ENCODE measurements around the gene IGSF8.

IGSF8 gene, protein sequence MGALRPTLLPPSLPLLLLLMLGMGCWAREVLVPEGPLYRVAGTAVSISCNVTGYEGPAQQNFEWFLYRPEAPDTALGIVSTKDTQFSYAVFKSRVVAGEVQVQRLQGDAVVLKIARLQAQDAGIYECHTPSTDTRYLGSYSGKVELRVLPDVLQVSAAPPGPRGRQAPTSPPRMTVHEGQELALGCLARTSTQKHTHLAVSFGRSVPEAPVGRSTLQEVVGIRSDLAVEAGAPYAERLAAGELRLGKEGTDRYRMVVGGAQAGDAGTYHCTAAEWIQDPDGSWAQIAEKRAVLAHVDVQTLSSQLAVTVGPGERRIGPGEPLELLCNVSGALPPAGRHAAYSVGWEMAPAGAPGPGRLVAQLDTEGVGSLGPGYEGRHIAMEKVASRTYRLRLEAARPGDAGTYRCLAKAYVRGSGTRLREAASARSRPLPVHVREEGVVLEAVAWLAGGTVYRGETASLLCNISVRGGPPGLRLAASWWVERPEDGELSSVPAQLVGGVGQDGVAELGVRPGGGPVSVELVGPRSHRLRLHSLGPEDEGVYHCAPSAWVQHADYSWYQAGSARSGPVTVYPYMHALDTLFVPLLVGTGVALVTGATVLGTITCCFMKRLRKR

DNA sequence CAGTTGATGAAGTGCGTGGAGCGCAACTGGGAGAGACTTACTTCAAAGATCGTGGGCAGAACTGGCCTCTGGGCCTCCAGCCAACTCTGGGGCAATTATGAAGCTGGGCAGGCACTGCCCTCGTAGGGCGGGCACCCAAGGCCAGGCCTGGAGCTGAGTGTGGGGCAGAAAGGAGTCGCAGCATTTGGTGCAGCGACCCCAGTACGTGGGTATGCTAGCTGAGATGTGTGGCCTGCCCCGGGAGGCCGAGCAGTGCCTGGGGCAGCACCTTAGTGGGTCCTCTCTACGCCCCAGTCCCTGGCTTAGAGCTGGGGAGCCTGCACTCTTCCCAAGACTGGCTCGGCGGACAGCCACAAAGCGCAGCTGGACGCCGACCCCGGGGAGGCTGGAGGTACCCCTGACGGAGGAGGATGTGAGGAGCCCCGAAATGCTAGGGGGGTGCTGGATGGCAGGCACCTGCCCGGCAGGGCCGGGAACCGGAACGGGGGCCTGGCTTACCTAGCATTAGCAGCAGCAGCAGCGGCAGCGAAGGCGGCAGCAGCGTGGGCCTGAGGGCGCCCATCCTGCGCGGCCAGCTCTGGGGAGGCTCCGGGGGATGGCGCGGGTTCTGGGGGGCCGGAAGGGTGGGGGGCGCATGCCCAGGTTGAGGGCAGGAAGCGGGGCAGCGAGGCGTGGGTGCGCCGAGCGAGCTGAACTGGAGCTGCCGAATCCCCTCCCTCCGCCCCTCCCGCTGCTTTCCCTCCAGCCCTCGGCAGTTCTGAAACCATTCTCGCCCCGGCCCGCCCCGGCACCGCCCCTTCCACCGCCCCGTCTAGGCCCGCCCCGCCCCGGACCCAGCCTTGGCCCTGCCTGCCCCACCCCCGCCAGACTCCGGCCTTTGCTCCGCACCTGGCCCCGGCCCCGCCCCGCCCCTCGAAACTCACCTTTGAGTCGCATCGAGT lies at the start of gene IGSF8:
Gene IGSF8 (minus strand): TSS at position 709 of the 941 bp plus-strand sequence. CDS start 147 bp downstream, at position 562.
- peak; percentile 85 for DNase-seq (ENCODE audit: low read depth)

DNA sequence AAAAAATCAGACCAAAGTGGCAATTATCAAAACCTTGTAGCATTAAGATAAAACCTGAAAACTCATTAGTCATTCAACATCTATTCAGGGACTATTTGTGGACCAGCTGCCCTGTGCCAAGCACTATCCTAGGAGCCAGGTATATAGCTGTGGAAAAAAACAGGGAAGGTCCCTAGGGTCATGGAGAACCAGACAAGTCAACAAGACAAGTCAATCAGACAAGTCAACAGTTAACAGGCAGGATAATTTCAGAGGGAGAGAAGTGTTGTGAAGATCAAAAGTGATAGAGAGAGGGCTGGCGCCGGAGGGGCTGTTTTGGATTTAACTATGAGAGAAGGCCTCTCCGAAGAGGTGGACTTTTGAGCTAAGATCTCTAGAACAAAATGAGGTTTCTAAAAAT lies 49.7 kb upstream of the IGSF8 start:
- DNase-seq (ENCODE audit: low read depth) = no peak

DNA sequence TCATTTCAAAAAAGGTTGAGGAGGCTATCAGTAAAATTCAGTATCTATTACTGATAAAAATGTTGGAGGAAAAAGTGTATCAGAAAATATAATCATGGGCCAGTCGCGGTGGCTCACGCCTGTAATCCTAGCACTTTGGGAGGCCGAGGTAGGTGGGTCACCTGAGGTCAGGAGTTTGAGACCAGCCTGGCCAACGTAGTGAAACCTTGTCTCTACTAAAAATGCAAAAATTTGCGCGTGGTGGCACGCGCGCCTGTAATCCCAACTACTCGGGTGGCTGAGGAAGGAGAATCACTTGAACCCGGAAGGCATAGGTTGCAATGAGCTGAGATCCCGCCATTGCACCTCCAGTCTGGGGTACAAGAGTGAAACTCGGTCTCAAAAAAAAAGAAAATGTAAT lies 47.7 kb upstream of the IGSF8 start:
- no peak for DNase-seq (ENCODE audit: low read depth)

DNA sequence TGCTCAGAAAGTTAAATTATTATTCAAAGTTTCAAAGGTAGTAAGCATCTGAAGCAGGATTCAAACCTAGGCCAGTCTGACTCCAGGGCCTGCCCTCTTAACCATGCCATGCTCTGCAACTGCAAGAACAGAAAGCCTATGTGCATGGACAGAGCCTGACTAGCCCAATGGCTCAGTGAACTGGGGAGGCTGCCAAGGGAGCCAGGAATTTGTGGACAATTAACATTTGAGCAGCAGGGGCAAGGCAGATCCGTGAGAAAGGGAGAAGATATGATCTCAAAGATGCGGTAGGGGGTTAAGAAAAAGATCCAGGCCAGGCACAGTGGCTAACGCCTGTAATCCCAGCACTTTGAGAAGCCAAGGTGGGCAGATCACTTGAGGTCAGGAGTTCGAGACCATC lies 46.5 kb upstream of the IGSF8 start:
- no peak for DNase-seq (ENCODE audit: low read depth)

DNA sequence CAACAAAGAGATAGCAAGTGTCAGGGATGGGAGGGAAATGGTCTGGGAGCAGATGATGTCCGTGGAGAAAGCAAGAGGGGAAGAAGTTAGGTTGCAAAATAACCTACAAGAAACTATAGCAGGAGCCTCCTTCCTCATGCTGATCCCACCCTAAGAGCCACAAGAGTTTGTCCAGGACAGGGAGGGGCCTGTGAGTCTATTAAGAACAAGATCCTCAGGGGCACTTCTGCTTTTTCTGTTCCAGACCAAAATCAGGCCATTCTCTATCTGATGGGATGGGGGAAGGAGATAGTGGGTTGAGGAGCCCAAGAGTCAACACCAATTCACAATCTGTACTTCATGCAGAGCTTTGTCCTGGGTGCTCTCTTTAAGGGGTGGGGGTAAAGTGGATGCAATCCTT lies 45.3 kb upstream of the IGSF8 start:
- DNase-seq (ENCODE audit: low read depth) = no peak

DNA sequence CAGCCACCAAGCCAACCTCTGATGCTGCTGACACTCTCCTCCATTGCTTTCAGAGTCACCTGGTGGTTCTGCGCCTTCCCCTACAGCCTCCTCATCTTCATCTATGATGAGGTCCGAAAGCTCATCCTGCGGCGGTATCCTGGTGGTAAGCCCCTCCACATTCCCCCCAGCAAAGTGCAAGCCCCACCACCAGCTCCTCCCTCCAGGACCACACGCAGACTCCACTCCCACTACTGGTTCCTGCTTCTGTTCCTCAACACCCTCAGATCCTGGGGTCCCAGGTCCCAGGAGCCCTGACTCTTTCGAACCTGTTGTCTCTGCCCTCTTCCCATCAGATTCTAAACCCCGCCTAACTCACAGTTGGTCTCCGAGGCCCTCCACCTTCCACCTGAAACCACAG lies 41.4 kb upstream of the IGSF8 start:
- DNase-seq (ENCODE audit: low read depth) = no peak

DNA sequence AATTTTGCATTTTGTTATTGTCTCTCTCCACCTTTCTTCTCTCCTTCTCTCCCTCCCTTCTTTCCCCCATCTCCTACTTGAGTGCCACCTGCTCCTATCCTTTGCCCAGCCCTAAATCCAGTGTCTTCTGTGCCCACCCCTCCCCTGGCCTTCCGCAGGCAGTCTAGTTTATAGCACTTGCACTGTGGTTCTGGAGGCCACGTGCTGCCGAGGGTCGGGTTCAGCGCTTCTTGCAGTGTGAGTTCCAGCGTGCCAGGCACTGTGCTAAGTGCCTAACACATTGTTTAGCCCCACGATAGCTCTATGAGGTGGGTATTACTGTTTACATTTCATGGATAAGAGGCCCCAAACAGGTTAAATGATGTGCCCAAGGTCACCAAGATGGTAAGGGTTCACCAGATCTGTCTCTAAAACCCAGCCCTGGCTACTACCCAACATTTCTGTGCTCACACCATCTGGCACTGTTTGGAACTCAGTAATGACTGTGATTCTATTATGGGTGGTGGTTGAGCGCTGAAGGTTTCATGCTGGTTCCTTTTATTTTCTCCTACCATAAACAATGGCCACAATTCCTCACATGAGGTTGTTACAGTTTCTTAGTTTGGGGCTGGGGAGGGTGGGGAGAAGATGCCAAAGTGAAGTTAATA lies 38.9 kb upstream of the IGSF8 start:
- DNase-seq (ENCODE audit: low read depth) = no peak

DNA sequence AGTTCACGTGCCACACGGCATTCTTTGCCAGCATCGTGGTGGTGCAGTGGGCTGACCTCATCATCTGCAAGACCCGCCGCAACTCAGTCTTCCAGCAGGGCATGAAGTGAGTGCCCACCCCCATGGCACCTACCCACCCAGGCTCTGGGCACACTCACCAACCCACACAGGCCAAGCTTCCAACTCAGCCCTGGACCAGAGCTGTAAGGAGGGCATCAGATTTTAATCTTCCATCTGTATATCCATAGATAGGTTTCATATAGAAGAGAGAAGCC lies 38.4 kb upstream of the IGSF8 start:
- no peak for DNase-seq (ENCODE audit: low read depth)

DNA sequence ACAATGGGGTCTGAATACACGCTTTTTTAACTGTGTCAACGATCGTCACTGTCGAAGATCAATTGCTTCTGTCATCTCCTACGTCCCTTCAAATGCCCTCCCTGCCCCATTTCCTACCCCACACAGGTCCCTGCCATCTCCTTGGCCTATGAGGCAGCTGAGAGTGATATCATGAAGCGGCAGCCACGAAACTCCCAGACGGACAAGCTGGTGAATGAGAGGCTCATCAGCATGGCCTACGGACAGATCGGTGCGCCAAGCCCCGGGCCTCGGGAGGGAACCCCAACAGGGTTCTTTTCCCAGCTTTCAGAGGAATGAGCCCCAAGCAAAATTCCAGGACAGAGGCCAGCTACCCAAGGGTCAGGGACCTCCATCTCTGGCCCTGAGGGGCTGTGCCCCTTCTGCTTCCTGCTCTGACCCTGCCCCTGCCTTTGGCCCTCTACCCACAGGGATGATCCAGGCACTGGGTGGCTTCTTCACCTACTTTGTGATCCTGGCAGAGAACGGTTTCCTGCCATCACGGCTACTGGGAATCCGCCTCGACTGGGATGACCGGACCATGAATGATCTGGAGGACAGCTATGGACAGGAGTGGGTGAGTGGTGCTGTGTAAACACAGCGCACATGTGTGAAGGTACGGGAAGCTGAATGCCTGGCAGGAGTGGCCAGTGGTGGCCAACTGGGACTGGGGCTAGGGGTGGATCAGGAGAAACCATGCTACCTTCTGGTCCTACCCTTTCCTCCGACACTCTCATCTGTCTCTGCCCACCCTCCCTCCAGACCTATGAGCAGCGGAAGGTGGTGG lies 37.9 kb upstream of the IGSF8 start:
- no peak for DNase-seq (ENCODE audit: low read depth)

DNA sequence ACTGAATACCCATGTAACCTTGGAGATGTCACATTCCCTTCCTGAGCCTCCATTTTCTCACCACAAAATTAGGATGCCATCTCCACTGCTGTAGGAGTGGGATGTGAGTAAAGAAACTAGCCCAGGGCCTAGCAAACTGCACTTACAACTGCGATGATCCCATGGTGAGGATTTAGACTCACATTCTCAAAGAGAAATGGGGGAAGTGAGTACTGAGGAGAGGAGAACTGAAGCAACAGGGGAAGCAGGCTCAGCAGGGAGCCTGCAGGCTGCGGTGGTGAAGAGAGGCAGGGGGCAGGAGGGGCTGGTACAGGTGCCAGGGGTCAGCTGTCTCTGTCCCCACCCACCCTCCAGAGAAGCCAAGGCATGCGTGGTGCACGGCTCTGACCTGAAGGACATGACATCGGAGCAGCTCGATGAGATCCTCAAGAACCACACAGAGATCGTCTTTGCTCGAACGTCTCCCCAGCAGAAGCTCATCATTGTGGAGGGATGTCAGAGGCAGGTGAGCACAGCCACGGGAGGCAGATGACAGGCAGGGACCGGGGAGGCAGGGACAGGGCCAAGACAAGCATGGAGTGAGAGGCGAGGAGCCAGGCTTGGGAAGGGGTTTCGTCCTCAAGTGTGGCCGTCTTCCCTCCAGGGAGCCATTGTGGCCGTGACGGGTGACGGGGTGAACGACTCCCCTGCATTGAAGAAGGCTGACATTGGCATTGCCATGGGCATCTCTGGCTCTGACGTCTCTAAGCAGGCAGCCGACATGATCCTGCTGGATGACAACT lies 36.6 kb upstream of the IGSF8 start:
- DNase-seq (ENCODE audit: low read depth) = no peak

DNA sequence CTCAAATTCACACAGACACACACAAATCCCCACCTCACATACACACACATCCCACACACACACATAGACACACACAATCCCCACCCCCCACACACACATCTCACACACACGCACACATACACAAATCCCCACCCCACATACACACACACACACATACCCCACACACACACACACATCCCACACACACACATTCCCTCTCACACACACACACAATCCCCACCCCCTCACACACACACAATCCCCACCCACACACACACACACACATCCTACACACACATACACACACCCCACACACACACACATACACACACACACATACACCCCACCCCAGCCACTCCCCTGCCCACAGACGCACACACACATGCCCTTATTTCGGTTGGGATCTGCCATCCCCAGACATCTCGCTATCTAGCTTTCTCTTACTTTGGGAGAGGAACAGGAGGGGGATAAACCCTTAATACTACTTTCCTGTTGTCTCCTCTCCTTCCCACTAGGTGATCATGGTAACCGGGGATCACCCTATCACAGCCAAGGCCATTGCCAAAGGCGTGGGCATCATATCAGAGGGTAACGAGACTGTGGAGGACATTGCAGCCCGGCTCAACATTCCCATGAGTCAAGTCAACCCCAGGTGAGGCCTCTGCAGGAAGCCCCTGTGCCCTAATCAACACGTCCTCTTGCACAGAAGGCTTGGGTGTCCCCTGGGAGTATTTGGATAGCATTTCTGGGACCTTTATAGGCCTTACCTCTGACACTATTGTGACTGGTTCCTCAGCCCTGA lies 35.8 kb upstream of the IGSF8 start:
- DNase-seq (ENCODE audit: low read depth) = no peak

DNA sequence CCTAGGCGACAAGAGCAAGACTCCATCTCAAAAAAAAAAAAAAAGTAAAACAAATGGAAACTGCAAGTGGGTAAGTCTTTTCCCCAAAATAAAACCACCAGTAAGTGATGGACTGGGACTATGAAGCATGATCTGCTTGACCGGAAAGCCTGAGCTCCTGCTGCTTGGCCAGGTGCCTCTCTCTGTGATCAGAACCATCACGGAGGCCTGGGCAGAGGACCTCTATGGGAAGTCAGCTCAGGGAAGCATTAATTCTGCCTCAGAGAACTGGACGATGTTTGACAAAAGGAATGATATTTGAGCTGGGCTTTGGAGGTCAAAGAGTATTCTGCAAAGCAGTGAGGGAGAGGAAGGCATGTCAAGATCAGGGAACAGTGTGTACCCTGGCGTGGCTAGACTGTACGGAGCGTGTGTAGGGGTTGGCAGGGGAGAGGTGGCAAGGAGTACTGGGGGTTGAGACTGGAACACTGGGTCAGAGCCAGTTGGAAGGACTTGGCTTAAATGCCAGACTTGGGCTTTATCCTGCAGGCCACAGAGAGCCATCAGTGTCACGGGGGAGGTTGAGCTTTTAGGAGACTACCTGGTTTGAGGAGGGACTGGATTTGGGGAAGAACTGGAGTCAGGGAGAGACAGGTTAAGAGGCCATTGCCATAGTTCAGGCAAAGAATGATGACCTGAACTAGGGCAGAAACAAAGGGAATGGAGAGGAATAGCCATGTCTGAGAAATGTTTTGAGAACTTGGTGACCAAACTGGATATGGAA lies 33.6 kb upstream of the IGSF8 start:
- no peak for DNase-seq (ENCODE audit: low read depth)

DNA sequence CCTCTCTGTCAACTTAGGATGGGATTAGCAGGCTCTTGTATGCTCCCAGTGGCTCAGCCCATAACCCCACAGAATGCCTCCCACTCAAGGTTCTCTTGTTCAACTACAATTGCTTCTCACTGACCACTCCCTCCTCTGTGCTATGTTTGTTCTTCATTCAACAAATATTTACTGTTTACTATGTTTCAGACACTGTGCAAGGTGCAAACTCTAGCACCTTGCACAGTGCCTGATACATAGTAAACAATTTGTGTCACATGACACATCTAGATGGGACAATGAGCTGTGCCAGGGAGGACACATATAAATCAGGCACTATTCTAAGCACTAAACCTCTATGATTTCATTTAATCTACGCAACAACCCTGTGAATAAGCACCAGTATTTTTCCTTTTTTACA lies 32.5 kb upstream of the IGSF8 start:
- DNase-seq (ENCODE audit: low read depth) = no peak

DNA sequence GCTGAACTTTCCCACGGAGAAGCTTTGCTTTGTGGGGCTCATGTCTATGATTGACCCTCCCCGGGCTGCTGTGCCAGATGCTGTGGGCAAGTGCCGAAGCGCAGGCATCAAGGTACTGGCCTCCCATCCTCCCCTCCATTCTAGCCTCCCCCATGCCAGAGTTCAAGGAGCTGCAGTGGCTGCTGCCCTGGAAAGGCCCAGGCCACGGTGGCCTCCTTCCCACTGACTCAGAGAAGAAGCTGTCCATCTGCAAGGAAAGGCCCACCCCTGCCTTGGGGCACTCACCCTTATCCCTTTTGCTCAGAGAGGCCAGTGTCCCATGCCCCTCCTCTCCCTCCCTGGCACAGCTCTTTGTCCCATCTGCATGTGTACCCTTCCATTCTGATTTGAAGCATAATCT lies 32.1 kb upstream of the IGSF8 start:
- DNase-seq (ENCODE audit: low read depth) = no peak

DNA sequence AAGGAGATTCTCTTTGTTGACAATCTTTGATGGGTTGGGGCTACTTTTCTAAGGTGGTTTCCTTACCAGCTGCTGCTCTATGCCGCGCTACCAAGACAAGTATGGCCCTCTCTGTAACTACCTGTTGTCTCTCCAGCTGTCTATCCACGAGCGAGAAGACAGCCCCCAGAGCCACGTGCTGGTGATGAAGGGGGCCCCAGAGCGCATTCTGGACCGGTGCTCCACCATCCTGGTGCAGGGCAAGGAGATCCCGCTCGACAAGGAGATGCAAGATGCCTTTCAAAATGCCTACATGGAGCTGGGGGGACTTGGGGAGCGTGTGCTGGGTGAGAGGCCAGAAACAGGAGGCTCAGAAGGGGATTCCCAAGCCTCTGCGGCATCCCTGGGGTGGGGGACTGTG lies 31.5 kb upstream of the IGSF8 start:
- no peak for DNase-seq (ENCODE audit: low read depth)

DNA sequence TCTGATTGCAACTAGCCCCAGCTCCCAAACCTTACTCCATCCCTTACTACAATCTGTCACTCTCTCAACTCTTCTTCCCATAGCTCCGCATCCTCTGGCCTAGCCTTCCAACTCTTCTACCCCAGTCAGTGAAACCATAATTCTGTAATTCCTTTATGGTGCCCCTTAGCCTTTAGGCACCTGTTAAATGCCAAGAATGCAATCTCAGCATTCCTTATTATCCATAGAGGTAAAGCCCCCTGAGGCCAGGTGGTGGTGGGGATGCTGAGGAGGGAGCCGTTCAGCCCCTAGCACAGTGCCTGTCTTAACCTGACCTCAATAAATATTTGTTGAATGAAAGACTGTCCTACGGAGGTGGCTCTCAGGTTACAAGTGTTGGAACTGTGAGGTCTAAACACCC lies 31.1 kb upstream of the IGSF8 start:
- DNase-seq (ENCODE audit: low read depth) = no peak

DNA sequence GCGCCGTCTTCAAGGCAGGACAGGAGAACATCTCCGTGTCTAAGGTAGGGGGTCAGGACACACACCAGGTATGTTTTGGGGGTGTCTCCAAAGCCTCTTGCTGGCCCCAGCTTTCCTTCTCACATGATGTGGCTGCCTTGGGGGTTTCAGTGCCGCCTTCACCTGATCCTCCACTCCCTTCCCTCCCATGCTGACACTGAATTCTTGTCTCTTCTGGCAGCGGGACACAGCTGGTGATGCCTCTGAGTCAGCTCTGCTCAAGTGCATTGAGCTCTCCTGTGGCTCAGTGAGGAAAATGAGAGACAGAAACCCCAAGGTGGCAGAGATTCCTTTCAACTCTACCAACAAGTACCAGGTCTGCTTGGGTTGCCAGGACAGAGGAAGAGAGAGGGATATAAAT lies 30.6 kb upstream of the IGSF8 start:
- DNase-seq (ENCODE audit: low read depth) = no peak

DNA sequence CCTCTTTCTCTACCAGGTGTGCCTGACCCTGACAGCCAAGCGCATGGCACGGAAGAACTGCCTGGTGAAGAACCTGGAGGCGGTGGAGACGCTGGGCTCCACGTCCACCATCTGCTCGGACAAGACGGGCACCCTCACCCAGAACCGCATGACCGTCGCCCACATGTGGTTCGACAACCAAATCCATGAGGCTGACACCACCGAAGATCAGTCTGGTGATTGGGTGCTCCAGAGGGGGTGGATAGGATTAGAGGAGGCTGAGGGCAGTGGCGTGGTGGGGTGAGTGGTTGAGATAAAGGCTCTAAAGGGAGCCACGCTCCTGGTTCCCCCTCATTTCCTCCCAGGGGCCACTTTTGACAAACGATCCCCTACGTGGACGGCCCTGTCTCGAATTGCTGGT lies 30.2 kb upstream of the IGSF8 start:
- no peak for DNase-seq (ENCODE audit: low read depth)

DNA sequence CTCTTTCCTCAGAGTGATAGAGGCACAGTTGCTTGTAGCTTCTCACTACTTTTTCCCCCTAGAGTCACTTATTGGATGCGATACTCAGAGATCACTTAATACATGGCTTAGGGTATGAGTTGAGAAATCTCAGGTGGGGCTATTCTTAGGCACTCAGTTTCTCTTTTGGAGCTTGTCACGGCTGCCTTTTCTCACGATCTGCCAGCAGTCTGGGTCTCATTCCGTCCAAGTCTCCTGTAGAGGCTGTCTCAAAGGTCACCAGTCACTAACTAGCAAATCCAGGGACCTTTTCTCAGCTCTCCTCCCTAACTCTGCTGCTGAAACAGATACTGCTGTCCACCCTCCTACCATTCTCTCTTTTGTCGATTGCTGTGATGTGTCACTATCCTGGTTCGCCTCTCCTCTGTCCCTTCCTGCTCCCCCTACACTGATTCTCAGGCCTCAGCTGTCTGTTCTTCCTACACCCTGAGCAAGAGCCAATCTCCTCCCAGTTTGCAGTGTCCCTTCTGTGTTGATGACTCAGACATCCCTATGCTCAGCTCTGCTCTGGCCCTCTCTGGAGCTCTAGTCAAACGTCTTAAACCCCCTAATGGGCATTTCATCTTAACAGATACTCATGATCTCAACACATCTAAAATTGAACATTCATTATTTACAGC lies 29.6 kb upstream of the IGSF8 start:
- DNase-seq (ENCODE audit: low read depth) = no peak

All from stimulated activated CD8-positive, alpha-beta memory T cell treated with anti-CD3 and anti-CD28 coated beads, Interleukin-4, amount 100 ng/mL, for 24 hours (primary cell).